ENCODE data around the gene ERC1.
"Not testable (repeated sequence)": the region's sequence is repeated elsewhere in the genome, so short reads cannot be mapped to it uniquely, and the experiment has no call there.

Gene ERC1

DNA sequence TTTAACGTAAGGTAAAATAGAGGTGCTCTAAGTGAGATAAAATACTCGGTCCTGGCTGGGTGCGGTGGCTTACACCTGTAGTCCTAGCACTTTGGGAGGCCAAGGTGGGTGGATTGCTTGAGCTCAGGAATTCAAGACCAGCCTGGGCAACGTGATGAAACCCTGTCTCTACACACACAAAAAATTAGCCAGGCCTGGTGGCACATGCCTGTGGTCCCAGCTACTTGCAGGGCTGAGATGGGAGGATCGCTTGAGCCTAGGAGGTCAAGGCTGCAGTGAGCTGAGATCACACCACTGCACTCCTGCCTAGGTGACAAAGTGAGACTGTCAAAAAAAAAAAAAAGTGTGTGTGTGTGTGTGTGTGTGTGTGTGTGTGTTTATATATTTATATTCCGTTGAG, 364.8 kb downstream of the ERC1 start:
- H3K9me3 Mint-ChIP-seq; H3K4me3 Mint-ChIP-seq; H3K27ac Mint-ChIP-seq; H3K27me3 Mint-ChIP-seq; H3K4me1 Mint-ChIP-seq (ENCODE audit: low read depth); H3K36me3 Mint-ChIP-seq (ENCODE audit: low read depth); intact Hi-C loops (cut with micrococcal nuclease): not testable (repeated sequence)

DNA sequence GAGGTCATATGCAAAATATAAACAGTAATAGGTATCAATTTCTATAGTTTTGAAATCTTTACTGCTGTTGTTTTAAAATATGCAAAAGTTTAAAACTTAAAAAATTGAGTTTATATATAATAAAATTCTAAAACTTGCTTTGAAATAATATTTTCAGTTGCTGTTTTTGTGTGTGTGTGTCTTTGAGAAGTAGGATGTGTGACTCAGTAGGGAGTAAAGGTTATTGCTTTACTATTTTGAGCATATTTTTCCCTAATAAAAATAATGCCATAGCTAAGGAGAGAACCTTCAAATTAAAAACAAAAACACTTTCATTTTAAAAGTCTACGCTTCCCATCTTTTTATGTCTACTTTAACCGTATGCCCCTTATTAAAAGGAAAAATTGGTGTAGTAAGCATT, 365.3 kb downstream of the ERC1 start:
- no peak overlapping the region for H3K27ac Mint-ChIP-seq
- no peaks in the 10 kb centered on the region for H3K9me3 Mint-ChIP-seq
- no peaks in the 10 kb centered on the region for H3K27me3 Mint-ChIP-seq
- H3K36me3 Mint-ChIP-seq (ENCODE audit: low read depth) = no peaks in the 10 kb centered on the region
- intact Hi-C loops (cut with micrococcal nuclease) = no loop called here
- no peaks in the 10 kb centered on the region for H3K4me1 Mint-ChIP-seq (ENCODE audit: low read depth)
- H3K4me3 Mint-ChIP-seq = no peak overlapping the region

DNA sequence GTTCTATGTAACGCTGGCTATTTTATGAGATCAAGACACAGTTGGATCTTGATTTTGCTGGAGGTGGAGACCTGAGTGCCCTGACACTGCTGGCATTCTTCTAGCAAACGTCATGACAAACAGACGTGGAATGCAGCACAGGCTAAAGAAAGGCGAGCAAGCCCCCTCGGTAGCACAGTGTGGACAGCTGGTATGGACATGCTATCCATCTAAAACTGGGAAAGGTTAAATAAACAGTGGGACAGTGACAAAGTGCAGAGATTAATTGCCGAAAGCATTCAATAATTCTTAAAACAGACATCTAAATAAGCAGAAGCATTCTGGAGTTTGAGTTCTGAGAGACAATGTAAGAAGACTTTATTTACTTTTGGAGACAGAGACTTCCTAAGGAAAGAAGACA, 366.1 kb downstream of the ERC1 start:
- H3K27ac Mint-ChIP-seq = no peak overlapping the region
- intact Hi-C loops (cut with micrococcal nuclease) = no loop called here
- no peaks in the 10 kb centered on the region for H3K36me3 Mint-ChIP-seq (ENCODE audit: low read depth)
- H3K4me3 Mint-ChIP-seq = no peak overlapping the region
- no peaks in the 10 kb centered on the region for H3K27me3 Mint-ChIP-seq
- H3K4me1 Mint-ChIP-seq (ENCODE audit: low read depth) = no peaks in the 10 kb centered on the region
- H3K9me3 Mint-ChIP-seq = no peaks in the 10 kb centered on the region

DNA sequence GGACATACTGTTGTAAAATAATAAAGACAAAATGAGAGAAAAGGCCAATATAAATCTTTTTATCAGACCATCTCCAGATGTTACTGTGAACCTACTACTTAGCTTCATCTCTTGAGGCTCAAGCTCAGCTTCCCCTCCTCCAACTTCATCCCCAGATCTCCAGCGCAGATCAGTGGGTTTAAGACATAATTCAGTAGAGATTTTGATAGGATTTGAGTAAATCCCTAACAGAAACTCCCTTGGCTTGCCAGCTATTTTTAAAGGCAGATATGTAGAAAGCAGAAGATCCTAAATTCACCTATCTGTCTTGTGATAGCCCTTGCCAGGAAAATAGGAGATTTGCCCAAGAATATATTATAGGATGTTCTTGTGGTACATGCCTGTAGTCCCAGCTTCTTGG, 366.7 kb downstream of the ERC1 start:
- H3K4me1 Mint-ChIP-seq (ENCODE audit: low read depth) = no peaks in the 10 kb centered on the region
- H3K9me3 Mint-ChIP-seq = no peaks in the 10 kb centered on the region
- no peak overlapping the region for H3K27ac Mint-ChIP-seq
- H3K36me3 Mint-ChIP-seq (ENCODE audit: low read depth) = no peaks in the 10 kb centered on the region
- H3K27me3 Mint-ChIP-seq = no peaks in the 10 kb centered on the region
- intact Hi-C loops (cut with micrococcal nuclease) = no loop called here
- no peak overlapping the region for H3K4me3 Mint-ChIP-seq

DNA sequence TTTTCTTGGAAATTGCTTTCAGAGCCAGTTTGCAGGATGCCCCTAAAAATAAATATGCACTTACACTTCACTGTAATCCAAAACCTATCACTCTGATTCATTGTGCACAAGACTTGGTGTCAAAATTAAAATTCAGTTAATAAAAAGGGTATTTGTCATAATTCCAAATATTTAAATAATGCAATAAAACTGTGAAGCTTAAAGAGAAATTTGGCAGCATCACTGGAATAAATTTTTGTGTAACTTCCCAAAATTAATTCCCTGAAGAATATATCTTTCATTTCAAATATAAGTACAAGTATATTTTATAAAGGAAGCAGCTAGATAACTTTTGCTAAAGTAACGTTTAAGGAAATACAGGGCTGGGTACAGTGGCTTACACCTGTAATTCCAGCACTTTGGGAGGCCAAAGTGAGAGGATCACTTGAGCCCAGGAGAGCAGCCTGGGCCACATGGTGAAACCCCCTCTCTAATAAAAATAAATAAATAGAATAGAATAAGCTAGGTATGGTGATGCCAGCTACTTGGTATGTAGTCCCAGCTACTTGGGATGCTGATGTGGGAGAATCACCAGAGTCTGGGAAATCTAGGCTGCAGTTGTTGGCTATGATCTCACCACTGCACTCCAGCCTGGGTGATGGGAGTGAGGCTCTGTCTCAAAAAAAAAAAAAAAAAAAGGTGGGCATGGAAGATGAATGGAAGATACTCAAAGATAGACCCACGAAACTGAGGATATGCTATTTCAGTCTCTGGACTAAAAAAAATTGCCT, 369.6 kb downstream of the ERC1 start:
- Mint-ChIP-seq H3K27me3 (no peaks in the 10 kb centered on the region), H3K27ac (no peak overlapping the region), H3K4me1 (ENCODE audit: low read depth) (no peaks in the 10 kb centered on the region), H3K36me3 (ENCODE audit: low read depth) (peaks cover 10% of the 10 kb centered on the region), H3K9me3 (no peaks in the 10 kb centered on the region), H3K4me3 (no peak overlapping the region)
- intact Hi-C loops (cut with micrococcal nuclease) = no loop called here

DNA sequence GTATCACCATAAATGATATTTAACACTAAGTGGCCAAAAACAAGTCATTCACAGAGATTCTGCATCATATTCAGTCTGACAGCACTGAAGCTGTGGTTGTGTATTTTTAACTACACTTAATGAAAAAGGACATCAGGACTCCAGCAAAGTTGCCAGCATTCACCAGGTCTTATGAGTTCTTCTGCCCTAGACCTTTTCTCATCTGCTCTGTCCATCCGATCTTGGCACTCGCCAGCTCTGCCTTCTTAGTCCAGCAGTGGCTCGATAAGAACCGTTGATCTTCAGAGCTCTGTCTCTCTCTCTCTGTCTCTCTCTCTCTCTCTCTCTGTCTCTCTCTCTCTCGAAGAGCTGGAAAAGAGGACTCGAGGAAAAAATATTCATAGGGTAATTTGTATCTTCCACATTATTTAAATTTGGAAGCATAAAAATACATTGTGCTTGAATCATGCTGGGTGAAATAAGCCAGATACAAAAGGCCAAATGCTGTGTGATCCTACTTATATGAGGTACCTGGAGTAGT, 371.2 kb downstream of the ERC1 start:
- Mint-ChIP-seq H3K27me3 (no peaks in the 10 kb centered on the region), H3K4me1 (ENCODE audit: low read depth) (no peaks in the 10 kb centered on the region), H3K36me3 (ENCODE audit: low read depth) (peaks cover 12% of the 10 kb centered on the region), H3K9me3 (no peaks in the 10 kb centered on the region), H3K4me3 (no peak overlapping the region), H3K27ac (no peak overlapping the region)
- intact Hi-C loops (cut with micrococcal nuclease) = no loop called here

DNA sequence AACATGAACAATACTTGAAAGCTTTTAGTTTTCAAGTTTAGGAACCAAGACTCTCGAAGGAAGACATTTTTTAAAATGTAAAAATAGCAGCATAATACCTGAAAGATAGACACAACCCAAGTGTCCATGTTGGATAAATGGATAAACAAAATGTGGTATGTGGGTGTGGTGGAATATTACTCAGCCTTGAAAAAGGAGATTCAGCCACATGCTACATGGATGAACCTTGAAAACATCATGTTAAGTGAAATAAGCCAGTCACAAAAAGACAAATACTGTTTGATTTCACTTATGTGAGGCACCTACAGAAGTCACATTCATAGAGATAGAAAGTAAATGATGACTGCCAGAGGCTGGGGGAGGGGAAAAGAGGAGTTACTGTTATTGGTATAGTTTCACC, 374.7 kb downstream of the ERC1 start:
- Mint-ChIP-seq H3K9me3 (no peaks in the 10 kb centered on the region), H3K4me1 (ENCODE audit: low read depth) (no peaks in the 10 kb centered on the region), H3K27ac (no peak overlapping the region), H3K27me3 (no peaks in the 10 kb centered on the region), H3K36me3 (ENCODE audit: low read depth) (peaks cover 12% of the 10 kb centered on the region), H3K4me3 (no peak overlapping the region)
- intact Hi-C loops (cut with micrococcal nuclease) = no loop called here

DNA sequence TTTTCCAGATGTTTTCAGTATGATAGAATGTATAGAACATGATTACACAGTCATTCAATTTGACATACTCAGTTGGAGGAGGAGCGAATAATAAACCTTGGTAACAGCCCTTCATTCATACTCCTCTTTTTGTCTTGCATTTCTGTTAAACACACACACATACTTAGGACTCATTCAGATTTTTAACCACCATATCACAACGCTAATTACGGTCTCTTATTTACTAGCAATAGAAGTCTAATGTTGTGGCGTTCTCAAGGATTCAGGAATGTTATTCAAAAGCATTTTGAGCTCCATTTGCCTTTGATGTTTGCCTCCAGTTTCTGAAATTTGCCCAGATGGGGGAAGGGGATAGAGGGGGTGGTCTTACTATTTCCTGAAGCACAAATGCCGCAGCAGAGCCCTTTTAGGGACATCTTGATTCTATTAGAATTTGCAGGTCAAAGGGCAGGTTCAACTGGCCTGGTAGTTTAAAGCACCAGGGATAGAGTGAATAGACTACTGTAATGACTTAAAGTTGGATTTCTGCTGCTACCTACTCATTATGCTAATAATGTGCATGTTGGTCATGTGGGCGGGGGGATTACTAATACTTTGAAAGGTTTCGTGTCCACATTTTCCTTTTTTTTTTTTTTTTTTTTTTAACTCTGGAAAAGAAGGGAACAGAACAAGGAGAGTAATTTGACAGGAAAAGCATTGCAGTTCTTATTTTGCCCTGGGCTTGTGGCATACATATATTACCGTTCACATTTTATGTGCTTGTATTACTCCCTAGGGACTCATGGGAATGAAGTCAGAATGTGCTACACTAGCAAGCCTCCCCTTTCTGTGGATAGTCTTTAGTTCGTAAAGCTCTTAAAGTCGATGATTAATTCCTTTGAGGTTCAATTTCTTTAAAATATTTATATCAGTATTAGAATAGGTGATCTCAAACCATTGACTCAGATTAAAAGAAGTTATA, 376.6 kb downstream of the ERC1 start:
- no peaks in the 10 kb centered on the region for H3K4me1 Mint-ChIP-seq (ENCODE audit: low read depth)
- H3K27ac Mint-ChIP-seq = no peak overlapping the region
- no peaks in the 10 kb centered on the region for H3K27me3 Mint-ChIP-seq
- H3K9me3 Mint-ChIP-seq = no peaks in the 10 kb centered on the region
- no peak overlapping the region for H3K4me3 Mint-ChIP-seq
- intact Hi-C loops (cut with micrococcal nuclease) = no loop called here
- H3K36me3 Mint-ChIP-seq (ENCODE audit: low read depth) = peaks cover 18% of the 10 kb centered on the region

DNA sequence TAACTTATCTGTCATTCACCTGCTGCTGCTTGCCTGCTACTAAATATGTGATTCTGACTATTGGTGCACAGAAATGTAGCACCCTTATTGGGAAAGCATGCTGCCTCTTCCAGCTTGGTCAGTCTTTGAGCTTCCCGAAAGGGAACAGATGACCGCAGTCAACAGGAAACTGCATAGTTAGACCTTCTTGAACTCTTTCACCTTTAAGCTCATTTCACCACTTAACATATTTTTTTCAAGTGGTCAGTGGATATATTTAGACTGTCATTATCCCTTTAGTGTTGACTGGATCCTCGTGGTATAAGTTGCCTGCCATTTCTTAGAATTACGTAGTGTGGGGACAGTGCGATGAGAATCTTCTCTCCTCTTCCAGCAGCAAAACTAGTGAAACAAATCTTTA, 378.4 kb downstream of the ERC1 start:
- no peaks in the 10 kb centered on the region for H3K4me1 Mint-ChIP-seq (ENCODE audit: low read depth)
- no peak overlapping the region for H3K4me3 Mint-ChIP-seq
- no peak overlapping the region for H3K27ac Mint-ChIP-seq

DNA sequence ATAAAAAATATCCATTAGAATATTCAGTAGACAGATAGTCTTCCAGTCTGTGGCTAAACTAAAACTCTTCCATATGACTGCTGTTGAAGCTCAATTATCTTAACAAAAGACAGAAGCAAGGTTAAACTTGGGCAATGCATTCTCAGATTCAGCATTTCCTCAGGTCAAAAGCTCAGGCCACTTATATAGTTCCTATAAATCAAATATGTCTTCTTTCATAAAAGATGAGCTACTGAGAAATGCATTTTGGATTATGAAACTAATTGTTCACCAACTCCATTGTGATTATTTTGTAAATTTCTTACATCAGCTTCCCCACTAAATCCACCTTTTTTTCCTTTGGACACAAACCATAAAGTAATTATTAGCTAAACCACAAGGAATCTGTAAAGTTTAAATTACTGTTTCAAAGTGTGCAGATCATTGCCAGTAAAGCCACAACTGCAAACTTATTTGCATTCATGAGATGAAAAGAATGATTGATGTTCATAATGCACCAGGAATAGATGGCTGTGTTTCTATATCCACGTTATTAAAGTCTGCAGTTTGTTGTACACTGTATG, 379.0 kb downstream of the ERC1 start:
- peaks cover 18% of the 10 kb centered on the region for H3K36me3 Mint-ChIP-seq (ENCODE audit: low read depth)
- H3K4me3 Mint-ChIP-seq = no peak overlapping the region
- no peaks in the 10 kb centered on the region for H3K4me1 Mint-ChIP-seq (ENCODE audit: low read depth)
- H3K9me3 Mint-ChIP-seq = no peaks in the 10 kb centered on the region
- intact Hi-C loops (cut with micrococcal nuclease) = no loop called here
- no peak overlapping the region for H3K27ac Mint-ChIP-seq
- H3K27me3 Mint-ChIP-seq = no peaks in the 10 kb centered on the region

More for the DNA sequence above, 378.4 kb downstream of the ERC1 start:
- Mint-ChIP-seq H3K9me3 (no peaks in the 10 kb centered on the region), H3K27me3 (no peaks in the 10 kb centered on the region), H3K36me3 (ENCODE audit: low read depth) (peaks cover 18% of the 10 kb centered on the region)
- intact Hi-C loops (cut with micrococcal nuclease) = no loop called here

DNA sequence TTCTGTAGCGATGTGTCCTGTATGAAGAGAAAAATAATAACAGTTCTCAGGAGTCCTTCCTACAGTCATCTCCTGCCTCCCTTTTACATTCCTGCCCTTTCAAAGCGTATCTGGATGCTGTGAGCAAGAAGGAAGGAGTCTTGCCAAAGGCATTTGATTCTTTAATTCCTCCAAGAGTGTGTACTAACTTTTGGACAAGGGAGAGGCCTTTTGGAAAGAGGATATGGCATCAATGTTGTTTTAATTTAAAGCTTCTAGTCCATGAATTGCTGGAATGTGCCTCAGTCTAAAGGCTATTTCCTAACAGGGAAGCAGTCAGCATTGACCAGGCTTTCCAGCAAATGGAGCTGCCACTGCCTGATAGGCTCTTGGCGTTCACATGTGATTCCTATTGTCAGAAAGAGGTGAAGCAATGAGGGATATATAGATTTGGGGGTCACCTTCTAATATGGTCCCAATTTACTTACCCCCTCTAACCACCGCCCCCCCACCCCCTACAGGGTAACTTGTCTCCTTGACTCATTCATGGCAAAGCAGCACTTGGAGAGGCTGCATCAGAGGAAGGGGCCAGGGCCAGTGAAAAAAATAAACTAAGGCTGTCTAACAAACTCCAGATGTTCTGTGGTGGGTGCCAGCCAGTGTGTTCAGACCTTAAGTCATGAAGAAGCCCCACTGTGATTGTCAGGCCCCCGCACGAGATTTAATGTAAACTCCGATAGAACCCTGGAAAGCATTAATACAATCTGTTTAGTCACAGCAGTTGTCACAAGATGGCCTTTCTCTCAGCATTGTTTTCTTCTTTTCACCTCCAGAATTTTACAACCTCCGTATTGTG, 383.1 kb downstream of the ERC1 start:
- no peak overlapping the region for H3K27ac Mint-ChIP-seq
- no peaks in the 10 kb centered on the region for H3K4me1 Mint-ChIP-seq (ENCODE audit: low read depth)
- intact Hi-C loops (cut with micrococcal nuclease) = no loop called here
- H3K36me3 Mint-ChIP-seq (ENCODE audit: low read depth) = peaks cover 29% of the 10 kb centered on the region
- no peak overlapping the region for H3K4me3 Mint-ChIP-seq
- no peaks in the 10 kb centered on the region for H3K9me3 Mint-ChIP-seq
- no peaks in the 10 kb centered on the region for H3K27me3 Mint-ChIP-seq

DNA sequence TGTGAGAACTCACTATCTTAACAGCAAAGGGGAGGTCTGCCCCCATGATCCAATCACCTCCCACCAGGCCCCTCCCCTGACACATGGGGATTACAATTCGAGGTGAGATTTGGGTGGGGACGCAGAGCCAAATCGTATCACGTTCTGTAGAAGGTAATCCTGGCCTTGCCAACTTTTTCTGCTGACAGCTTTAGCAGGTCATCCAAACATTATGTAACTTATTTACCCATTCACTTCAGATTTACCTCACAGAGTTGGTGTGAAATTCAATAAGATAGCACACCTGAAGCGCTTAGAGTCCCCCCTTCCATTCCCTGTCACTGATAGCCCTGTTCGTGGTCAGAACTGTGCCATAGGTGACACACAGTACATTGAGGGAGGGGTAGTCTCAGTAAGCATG, 384.3 kb downstream of the ERC1 start:
- intact Hi-C loops (cut with micrococcal nuclease) = no loop called here
- Mint-ChIP-seq H3K27me3 (no peaks in the 10 kb centered on the region), H3K27ac (no peak overlapping the region), H3K4me3 (no peak overlapping the region), H3K36me3 (ENCODE audit: low read depth) (peaks cover 41% of the 10 kb centered on the region), H3K4me1 (ENCODE audit: low read depth) (no peaks in the 10 kb centered on the region), H3K9me3 (no peaks in the 10 kb centered on the region)

DNA sequence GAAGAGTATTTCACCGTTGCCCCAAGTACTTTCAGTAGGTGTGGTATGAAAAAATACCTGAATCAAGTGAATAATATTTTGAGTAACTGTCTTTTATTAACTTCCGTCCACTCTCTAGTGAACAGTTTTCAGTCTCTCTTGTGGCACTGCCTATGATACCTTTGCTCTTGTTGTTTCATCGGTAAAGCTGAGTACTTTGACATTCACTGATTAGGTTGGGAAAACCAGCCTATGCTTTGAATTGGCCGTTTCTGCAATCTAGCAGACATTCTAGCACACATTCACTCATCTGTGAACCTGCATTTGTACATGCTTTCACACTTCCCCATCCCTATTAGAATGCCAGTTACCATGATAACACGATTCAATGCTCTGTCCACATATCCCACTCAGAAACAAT, 386.1 kb downstream of the ERC1 start:
- Mint-ChIP-seq H3K27ac (no peak overlapping the region), H3K9me3 (no peaks in the 10 kb centered on the region), H3K4me3 (no peak overlapping the region), H3K27me3 (no peaks in the 10 kb centered on the region), H3K36me3 (ENCODE audit: low read depth) (peaks cover 37% of the 10 kb centered on the region), H3K4me1 (ENCODE audit: low read depth) (no peaks in the 10 kb centered on the region)
- intact Hi-C loops (cut with micrococcal nuclease) = no loop called here
